HG02885 (cell line): ENCODE measurements around the gene GAS5.
"Not testable (repeated sequence)": the region's sequence is repeated elsewhere in the genome, so short reads cannot be mapped to it uniquely, and the experiment has no call there.

Experiments
- ATAC-seq: cut with Tn5 transposase; IDR thresholded peaks from one replicate; pipeline ENCODE4 v1.9.1; 2021; ENCODE audit warnings: mild to moderate bottlenecking; ENCODE audit not compliant: unreplicated experiment, poor library complexity

Gene GAS5

DNA sequence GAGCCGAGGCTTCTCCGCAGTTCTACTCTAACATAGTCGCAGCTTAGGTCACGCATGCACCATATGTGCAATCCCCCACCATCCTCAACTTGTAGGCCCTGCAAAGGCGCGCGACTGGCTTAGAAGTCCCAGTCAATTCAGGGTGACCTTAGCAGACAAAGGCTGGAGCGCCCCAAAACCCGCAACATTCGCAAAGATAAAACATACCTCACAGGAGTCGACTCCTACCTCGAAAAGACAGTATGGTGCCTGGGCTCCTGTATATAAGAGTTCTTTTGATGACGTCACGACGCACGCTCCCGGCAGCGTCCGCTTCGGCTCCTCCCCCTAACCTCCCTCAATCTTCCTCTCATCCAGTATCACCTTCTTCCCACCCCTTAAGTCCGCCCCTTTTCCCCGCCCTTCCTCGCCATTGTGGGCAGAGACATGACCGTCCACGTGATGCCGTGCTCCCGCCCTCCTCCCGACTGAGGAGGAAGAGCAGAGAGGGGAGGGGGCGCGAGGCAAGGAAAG is at the start of gene GAS5:
Gene GAS5, minus strand, starts transcription at position 237 of the 513 bp plus-strand sequence.
- ATAC-seq: peak; percentile 72

DNA sequence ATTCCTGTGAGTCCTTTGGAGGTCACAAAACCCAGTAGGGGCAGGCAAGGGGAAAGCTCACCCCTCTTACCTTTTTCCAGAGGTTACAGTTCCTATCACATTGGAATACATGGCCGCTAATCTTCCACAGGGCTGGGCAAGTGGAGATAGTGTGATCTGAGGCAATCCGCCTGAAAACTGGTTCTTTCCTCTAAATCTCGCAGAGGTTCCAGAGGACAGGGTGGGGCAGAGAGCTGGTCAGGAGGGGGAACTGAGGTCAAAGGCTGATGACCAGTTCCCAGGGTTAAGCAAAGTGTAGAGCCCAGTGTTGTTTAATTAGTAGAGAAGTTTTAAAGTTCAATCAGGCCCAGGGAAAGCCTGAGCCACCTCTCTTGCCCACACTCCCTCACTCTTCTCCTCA is 49.4 kb upstream of the GAS5 start, which contains the start of gene SERPINC1:
Gene SERPINC1, minus strand, starts transcription at position 179 of the 400 bp plus-strand sequence. Its CDS starts 68 bp downstream, at position 111.
- no peak for ATAC-seq

DNA sequence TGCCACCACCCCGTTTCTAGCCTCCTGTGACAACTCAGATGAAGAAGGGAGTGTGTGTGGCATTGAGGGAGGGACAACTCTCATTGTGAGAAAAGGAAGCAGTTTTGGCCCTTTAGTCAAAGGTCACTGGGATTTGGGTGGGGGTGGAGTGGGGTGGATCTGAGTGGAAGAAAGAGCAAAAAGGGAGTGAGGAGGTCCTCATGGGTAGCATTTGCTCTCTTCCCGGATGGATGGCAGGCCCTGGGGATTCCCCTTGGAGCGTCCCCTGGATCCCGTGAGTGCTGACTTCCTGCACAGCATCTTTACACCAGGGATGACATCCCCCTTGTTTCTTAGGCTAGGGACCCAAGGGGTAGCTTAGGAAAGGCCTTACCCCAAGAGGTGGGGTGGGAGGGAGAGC is 48.9 kb upstream of the GAS5 start:
- ATAC-seq: no peak

DNA sequence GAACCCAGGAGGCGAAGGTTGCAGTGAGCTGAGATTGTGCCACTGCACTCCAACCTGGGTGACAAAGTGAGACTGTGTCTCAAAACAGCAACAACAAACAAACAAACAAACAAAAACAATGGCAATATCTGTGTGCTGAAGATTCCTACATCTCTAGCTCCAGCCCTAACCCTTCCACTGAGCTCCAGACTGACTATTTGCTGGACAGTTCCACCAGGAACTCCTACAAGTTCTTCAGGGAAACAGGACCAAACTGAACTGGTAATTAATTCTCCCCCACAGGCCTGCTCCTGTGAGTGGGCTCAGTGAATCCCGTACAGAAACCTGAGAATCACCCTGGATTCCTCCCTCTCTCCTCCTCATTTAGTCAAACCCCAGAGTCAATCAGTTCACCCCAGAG is 47.8 kb upstream of the GAS5 start:
- ATAC-seq: no peak

DNA sequence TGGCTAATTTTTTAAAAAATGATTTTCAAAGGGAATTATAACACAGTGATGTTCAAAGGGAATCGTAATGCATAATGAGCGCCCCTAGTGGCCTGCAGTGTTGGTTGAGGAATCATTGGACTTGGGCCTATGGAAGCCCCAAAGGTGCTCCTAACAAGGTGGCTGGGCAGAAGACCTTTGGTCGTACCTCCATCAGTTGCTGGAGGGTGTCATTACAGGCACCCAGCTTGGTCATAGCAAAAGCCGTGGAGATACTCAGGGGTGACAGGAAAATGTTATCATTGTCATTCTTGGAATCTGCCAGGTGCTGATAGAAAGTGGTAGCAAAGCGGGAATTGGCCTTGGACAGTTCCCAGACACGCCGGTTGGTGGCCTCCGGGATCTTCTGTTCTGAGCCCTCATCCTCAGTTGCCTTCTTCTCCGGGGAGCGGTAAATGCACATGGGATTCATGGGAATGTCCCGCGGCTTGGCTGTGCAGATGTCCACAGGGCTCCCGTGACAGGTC is 46.6 kb upstream of the GAS5 start:
- no peak for ATAC-seq

DNA sequence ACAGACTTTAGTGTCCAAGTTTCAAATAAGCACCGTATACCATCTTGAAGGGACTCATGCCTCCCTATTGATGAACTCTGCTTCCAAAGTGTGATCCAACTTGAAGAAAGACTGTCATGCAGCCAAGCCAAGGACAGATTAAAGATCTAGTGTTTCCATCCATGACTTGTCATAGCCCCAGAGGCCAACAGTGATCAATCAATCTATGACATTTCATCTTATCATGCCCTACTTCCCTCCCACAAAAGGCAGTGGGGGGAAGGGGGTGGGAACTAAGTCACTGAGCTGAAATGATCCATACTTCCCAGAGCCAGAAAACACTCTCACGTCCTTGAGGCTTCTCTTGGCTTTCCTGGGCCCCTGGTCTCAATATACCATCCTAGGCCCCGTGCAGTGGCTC is 45.3 kb upstream of the GAS5 start:
- no peak for ATAC-seq

DNA sequence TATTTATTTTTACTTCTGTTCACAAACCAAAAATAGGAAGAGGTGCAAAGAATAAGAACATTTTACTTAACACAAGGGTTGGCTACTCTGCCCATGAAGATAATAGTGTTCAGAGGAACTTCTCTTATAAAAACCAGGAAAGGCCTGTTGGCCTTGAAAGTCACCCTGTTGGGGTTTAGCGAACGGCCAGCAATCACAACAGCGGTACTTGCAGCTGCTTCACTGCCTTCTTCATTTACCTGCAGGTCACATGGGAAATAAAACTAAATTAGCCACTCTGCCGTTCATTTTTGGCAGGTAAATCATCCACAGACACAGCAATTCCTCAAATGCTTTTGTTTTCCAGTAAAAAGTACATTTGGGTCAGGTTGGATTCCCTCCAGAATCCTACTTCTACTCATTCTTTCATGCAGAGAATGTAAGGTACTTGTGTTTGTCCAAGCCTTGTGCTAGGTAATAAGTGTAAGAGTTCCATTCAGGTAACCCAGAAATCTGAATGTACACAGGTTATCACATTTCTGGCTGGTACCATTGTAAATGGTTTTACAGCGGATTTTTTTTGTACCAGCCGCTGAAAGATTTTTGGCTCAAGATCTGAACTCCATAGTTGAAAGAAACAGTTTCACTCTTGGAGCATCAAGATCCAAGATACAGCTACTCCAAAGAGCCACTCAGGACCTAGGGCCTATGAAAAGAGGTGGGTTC is 36.2 kb upstream of the GAS5 start:
- ATAC-seq: no peak

DNA sequence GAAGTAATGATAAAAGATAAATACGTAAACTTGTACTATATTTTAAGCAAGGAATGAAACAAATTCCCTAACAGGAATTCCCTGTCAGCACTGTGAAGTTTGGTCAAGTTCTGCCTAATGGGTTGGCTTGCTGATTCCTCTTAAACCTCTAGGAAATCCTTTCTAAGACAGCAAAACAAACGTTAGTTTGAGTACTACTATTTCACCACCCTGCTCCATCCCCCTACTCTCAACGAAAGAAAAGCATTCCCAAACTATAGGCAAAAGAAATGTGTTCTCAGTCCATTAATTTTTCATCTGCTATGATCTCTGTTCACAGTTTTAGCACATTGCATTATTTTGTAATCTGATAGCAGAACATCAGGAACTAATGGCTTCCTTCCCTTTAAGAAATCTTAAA is 33.2 kb upstream of the GAS5 start:
- no peak for ATAC-seq

DNA sequence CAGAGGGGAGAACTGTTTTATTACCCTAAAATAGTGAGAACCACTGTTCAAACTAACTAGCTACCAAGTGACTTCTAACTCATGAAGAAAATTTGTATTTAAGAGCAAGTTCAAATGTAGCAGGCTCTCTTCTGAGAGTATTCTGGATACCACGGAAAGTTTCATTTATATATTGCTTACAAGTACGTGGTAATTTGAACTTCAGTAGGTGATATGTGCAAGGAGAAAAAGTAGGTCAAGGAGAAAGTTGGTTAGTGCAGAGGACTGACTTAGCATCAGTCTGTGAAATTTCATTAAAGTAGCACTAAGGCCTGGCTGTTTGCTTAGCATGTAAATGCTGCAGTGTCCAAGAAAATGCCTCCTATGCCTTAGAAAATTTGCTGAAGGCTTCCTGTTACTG is 32.6 kb upstream of the GAS5 start:
- no peak for ATAC-seq

DNA sequence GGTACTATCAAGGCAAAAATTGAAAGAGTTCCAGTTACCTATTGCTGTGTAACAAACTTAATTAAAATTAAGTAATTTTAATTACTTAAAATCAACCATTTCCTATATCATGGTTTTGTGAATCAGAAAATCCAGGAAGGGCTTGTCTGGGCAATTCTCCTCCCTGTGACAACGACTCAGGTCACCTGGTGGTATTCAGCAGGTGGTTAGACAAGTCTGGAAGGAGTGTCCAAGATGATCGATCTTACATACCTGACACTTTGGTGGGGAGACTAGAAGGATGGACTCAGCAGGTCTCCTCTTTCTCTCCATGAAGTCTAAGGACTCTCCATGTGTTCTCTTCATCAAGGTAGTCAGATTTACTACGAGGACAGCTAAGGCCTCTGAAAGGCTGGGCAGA is 26.4 kb upstream of the GAS5 start:
- no peak for ATAC-seq

DNA sequence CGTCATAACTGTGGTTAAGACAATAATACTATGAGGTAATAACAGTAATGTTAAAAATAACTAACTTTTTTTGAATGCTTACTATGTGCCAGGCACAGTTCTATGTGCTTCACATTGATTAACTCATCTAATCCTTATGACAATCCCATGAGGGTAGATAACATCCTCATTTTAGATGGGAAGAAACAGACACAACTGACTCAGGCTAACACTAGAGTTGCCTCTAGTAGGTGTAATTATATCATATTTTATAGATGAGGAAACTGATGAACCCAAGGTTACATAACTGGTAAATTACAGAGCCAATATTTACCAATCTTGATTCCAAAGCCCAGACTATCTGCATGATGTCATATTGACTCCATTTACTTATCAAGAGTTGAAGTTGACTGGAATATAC is 25.8 kb upstream of the GAS5 start:
- no peak for ATAC-seq

DNA sequence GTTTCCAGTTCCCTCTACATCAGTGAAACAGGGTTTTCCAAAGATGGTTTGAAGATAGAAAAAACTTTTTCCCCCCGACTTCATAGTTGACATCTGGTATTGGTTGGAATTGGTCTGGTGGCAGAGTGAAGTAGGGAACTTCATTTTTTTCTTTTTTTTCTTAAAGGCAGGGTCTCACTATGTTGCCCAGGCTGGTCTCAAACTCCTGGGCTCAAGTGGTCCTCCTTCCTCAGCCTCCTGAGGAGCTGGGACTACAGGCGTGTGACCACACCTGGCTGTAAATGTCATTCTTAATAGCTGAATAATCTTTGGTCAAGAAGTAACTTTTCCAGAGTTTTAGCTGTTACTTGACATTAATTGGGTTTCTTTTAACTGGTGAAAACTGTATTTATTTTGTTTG is 22.1 kb upstream of the GAS5 start:
- ATAC-seq: no peak

DNA sequence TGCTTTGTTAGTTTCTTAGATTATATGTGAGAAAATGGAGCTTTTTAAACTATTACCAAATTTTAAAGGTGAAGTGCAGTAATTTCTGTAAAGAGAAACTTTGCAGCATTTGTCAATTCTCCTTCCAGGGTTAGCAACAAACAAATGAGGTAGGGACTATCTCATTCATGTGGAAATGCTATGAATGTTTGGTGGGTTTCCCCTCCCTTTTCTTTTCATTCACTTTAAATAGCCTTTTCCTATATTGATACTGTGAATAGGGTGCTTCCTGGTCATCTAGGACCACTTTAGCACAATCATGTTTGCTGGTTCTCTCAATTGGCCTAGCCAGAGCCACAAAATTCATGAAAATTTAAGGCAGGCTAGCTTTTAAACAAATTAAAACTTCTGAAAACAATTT is 21.0 kb upstream of the GAS5 start:
- ATAC-seq: no peak

DNA sequence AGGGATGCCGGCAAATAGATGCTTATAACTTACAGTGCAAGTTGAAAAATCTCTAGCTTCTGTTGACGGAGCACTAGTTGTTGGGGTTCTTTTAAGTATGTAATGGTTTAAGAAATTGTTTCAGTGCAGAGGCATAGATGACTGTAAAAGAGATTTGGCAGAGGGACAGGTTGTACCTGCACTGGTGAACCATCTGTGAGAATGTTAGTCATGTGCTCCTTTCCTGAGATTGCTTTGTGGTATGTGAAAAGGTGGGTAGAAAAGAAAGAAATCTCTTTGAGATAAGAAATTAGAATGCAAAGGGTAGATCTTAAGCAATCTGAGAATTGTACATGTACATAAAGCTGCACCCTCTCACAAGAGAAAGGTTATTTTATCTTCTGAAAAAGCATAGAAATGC is 19.8 kb upstream of the GAS5 start:
- no peak for ATAC-seq

DNA sequence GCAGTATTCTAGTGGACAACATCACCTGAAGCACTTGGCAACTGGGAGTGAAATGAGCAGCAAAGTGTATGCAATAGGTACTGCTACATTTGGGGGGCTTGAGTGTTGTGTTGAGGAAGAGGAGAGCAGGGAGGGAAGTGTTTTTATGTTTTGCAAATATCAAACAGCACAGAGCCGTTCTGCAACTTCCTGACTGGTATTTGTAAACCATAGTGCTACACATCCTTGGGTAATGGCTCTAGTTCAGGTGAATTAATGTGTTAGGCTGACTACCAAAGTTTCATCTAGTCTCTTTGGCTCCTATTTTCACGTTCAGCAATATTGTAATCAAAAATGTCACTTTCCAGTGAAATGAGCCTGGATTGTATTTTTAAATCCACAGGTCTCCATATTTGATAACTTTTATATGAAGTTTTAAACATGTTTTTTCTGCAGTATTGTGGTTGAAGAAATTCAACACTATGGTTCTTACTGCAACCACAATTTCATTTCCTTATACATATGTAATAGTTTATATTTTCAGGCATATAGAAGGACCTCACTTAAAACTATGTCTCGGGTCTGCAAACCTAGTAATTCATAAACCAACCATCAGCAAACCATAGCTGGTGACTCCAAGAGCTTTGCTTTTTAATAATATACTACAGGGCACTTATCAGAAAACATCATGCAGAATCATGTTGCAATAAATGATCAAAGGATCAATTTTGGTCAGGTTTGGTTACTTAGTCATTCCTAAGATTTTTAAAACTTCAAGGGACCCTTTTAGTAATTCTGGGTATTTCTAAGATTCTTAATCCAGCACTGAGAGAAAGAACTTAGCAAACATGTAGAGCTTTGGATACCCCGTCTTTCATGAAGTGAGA is 19.2 kb upstream of the GAS5 start:
- ATAC-seq: no peak

DNA sequence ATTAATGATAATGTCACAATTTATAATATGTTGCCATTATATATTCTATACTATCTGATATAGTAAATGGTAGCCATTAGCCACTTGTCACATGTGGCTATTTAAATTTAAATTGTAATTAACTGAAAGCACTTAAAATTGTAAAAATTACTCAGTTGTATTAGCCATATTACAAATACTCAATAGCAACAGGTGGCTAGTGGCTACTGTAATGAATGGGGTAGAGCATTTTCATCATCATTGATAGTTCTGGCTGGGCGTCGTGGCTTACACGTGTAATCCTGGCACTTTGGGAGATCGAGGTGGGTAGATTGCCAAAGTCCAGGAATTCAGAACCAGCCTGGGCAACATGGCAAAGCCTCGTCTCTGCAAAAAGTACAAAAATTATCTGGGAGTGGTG is 16.9 kb upstream of the GAS5 start:
- ATAC-seq: no peak

DNA sequence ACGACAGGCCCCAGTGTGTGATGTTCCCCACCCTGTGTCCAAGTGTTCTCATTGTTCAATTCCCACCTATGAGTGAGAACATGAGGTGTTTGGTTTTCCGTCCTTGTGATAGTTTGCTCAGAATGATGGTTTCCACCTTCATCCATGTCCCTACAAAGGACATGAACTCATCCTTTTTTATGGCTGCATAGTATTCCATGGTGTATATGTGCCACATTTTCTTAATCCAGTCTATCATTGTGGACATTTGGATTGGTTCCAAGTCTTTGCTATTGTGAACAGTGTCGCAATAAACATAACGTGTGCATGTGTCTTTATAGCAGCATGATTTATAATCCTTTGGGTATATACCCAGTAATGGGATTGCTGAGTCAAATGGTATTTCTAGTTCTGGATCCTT is 13.3 kb upstream of the GAS5 start:
- not testable (repeated sequence) for ATAC-seq

DNA sequence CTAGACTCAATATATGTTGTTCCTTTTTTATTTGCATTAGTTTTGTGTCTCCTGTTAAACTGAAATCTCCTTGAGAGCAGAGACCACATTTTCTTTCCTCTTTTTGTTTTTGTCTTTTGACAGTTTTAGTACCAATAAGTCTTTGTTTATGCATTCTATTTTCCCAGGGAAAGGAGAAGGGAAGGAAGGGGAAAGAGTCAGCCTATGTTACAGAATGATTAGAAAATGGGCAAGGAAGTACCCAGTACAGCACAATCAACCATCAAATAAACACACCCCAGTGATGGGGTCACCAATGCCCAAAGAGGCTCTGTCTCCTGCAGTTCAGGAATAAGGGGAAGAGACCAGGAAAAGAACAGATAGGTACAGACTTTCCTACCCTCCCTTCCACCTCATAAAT is 10.5 kb upstream of the GAS5 start:
- no peak for ATAC-seq

DNA sequence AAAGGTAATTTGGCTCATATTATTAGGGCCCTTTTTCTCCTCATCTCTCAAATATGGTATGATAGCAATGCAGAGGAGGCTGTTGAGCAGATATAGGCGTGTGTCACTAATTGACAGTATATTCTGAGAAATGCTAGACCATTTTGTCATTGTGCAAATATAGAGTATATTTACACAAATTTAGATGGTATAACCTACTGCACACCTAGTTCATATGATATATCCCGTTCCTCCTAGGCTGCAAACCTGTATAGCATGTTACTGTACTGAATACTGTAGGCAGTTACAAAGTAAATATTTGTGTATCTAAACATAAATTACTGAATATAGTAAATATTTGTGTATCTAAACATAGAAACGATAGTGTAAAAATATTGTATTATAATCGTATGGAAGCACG is 8.9 kb upstream of the GAS5 start:
- no peak for ATAC-seq

DNA sequence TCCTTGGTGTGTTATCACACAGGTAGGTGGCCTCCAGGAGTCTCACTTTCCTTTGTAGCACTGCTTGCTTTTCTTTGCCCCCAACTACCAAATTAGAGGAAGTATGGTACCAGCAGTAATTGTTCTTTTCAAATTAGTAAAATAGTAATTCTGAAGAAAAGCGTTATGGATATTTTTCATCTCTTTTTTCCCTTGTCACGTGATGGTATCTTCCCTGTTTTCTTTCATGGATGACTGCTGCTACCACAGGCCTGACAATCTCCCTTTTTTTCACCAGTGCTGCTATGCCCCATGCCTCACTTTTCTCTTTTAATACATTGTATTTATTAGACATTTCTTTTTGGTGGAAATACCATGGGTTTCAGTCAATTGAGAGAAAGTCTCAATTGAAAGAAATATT is 3.7 kb upstream of the GAS5 start:
- no peak for ATAC-seq

DNA sequence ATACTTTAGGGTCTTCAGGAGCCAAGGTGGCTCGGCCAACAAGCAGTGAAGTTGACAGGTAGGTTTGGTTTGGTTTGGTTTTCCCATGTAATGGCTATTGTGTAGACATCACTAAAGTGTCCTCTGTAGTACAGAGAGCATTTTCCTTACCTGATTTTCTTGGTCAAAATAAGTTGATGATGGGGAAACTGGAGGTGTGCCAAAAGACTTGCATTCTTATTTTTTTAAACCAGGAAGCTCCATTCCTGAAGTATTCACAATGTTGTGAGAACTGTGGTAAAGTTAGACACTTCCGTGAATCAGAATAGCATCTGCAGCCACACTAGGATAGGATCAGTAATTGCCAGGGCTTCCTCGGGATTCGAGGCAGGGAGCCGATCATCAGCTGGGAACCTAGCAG is 3.3 kb upstream of the GAS5 start:
- ATAC-seq: no peak
